Measurements from ENCODE around the gene ALX3.

ALX3 gene

DNA sequence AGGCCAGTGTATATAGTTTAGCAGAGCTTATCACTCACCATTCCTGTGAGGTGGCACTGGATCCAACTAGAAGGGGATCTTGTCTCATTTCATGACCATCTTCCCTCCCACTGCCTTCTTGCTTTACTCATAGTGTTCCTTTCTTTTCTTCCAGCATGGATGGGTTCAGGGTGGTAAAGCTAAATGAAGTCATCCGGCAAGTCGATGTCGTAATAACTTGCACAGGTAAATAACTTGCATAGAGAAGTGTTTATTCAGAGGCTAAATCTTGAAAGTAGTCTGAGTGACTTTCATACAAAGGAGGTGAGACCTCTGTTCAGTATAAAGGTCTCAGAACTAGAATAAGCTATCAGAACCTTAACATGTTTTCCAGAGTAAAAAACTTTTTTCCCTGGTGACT lies 52.7 kb downstream of the ALX3 start:
- H3K23ac ChIP-seq (ENCODE audit: low read length in 2 of 2), result no peak overlapping the region
- no peak overlapping the region for H3K27ac ChIP-seq (ENCODE audit: low read length, poor library complexity, severe bottlenecking)
- H3K27me3 ChIP-seq (ENCODE audit: control insufficient read depth in 1 of 2, insufficient read depth in 1 of 2, low read length in 2 of 2), result no peaks in the 10 kb centered on the region
- no peaks in the 10 kb centered on the region for H3K9me3 ChIP-seq (ENCODE audit: control insufficient read depth, low read length)
- H3K4ac ChIP-seq (ENCODE audit: low read depth in 1 of 2, low read length in 2 of 2), result no peak overlapping the region
- DNase-seq, result no peak
- no peak overlapping the region for H3K4me2 ChIP-seq (ENCODE audit: low read length, poor library complexity, severe bottlenecking)
- H2BK12ac ChIP-seq (ENCODE audit: low read length in 2 of 2), result no peak overlapping the region
- no peak overlapping the region for H4K8ac ChIP-seq (ENCODE audit: low read length)
- no peak overlapping the region for H4K91ac ChIP-seq (ENCODE audit: low read length)
- no peak overlapping the region for H2AFZ ChIP-seq (ENCODE audit: low read depth, low read length)
- H2AK5ac ChIP-seq (ENCODE audit: low read length, severe bottlenecking), result no peak overlapping the region
- H3K14ac ChIP-seq (ENCODE audit: low read length in 2 of 2), result no peak overlapping the region
- no peak overlapping the region for H2BK120ac ChIP-seq (ENCODE audit: low read depth, low read length)
- H3K36me3 ChIP-seq (ENCODE audit: control insufficient read depth in 1 of 2, insufficient read depth in 2 of 2, low read depth in 1 of 2, low read length in 2 of 2), result peaks cover 34 to 95% of the 10 kb centered on the region in 2 experiments
- WGBS, result 100% methylated on average over 3 of the region's 3 CpGs
- H2BK15ac ChIP-seq (ENCODE audit: low read depth, poor library complexity, severe bottlenecking), result no peak overlapping the region
- peaks cover 6% of the 10 kb centered on the region for H3K79me1 ChIP-seq (replicated peaks; ENCODE audit: low read length, poor library complexity, severe bottlenecking)
- H3K4me3 ChIP-seq (ENCODE audit: insufficient read depth in 1 of 2, low read depth in 1 of 2, low read length in 2 of 2), result no peak overlapping the region
- H2BK5ac ChIP-seq (ENCODE audit: low read depth, low read length, poor library complexity, severe bottlenecking), result no peak overlapping the region
- H3K4me1 ChIP-seq (ENCODE audit: control insufficient read depth, insufficient read depth, low read depth, low read length), result peaks cover 2% of the 10 kb centered on the region
- no peak overlapping the region for H3K9ac ChIP-seq (ENCODE audit: low read length)
- H3K18ac ChIP-seq (ENCODE audit: low read depth in 1 of 2, low read length in 2 of 2), result no peak overlapping the region

DNA sequence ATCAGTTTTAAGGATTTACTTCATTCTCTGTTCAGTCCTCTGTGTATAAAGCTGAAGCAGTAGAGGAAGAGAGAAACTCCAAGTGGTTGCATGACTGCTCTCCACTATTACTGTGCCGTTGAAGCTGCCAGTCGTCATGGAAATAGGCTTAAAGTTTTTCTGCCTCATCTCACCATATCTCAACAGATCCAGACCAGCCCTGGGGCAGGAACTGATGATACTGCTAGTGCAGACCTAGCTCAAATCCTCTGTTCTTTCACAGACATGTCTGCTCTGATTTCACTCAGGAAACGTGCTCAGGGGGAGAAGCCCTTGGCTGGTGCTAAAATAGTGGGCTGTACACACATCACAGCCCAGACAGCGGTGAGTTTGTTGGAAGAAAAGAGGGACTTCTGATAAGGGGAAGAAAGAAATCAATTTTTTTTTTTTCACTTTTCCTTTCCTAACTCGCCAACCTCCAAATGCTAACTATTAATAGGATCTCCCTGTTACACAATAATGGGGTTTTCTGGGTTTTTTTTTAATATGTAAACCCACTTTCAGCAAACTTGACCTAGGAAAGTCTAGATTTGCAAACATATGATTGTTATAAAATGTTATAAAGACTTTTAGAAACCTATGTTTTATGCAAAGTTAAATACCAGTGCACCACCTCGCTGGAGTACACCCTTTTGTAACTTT lies 58.2 kb downstream of the ALX3 start:
- DNase-seq, result no peak
- no peak overlapping the region for H2BK12ac ChIP-seq (ENCODE audit: low read length in 2 of 2)
- H3K4me2 ChIP-seq (ENCODE audit: low read length, poor library complexity, severe bottlenecking), result no peak overlapping the region
- H3K4me1 ChIP-seq (ENCODE audit: control insufficient read depth, insufficient read depth, low read depth, low read length), result no peaks in the 10 kb centered on the region
- H3K14ac ChIP-seq (ENCODE audit: low read length in 2 of 2), result no peak overlapping the region
- no peak overlapping the region for H3K23ac ChIP-seq (ENCODE audit: low read length in 2 of 2)
- no peak overlapping the region for H2BK15ac ChIP-seq (ENCODE audit: low read depth, poor library complexity, severe bottlenecking)
- no peak overlapping the region for H3K27ac ChIP-seq (ENCODE audit: low read length, poor library complexity, severe bottlenecking)
- H2BK120ac ChIP-seq (ENCODE audit: low read depth, low read length), result no peak overlapping the region
- peak overlapping the region; percentile 25 for H3K9ac ChIP-seq (ENCODE audit: low read length)
- H2BK5ac ChIP-seq (ENCODE audit: low read depth, low read length, poor library complexity, severe bottlenecking), result no peak overlapping the region
- no peaks in the 10 kb centered on the region for H3K27me3 ChIP-seq (ENCODE audit: control insufficient read depth in 1 of 2, insufficient read depth in 1 of 2, low read length in 2 of 2)
- H4K91ac ChIP-seq (ENCODE audit: low read length), result no peak overlapping the region
- H2AK5ac ChIP-seq (ENCODE audit: low read length, severe bottlenecking), result no peak overlapping the region
- no peak overlapping the region for H2AFZ ChIP-seq (ENCODE audit: low read depth, low read length)
- no peak overlapping the region for H4K8ac ChIP-seq (ENCODE audit: low read length)
- H3K36me3 ChIP-seq (ENCODE audit: control insufficient read depth in 1 of 2, insufficient read depth in 2 of 2, low read depth in 1 of 2, low read length in 2 of 2), result peaks cover 27 to 82% of the 10 kb centered on the region in 2 experiments
- no peak overlapping the region for H3K18ac ChIP-seq (ENCODE audit: low read depth in 1 of 2, low read length in 2 of 2)
- peaks cover 14% of the 10 kb centered on the region for H3K79me1 ChIP-seq (replicated peaks; ENCODE audit: low read length, poor library complexity, severe bottlenecking)
- no peak overlapping the region for H3K4me3 ChIP-seq (ENCODE audit: insufficient read depth in 1 of 2, low read depth in 1 of 2, low read length in 2 of 2)
- no peak overlapping the region for H3K4ac ChIP-seq (ENCODE audit: low read depth in 1 of 2, low read length in 2 of 2)
- H3K9me3 ChIP-seq (ENCODE audit: control insufficient read depth, low read length), result no peaks in the 10 kb centered on the region
- 97% methylated on average over 3 of the region's 6 CpGs for WGBS

- Histone ChIP-seq H3K4me3 (ENCODE audit: insufficient read depth in 1 of 2, low read depth in 1 of 2, low read length in 2 of 2) (no peak overlapping the region), H3K4me1 (ENCODE audit: control insufficient read depth, insufficient read depth, low read depth, low read length) (peaks cover 2% of the 10 kb centered on the region), H2BK15ac (ENCODE audit: low read depth, poor library complexity, severe bottlenecking) (no peak overlapping the region), H3K27ac (ENCODE audit: low read length, poor library complexity, severe bottlenecking) (no peak overlapping the region), H3K27me3 (ENCODE audit: control insufficient read depth in 1 of 2, insufficient read depth in 1 of 2, low read length in 2 of 2) (no peaks in the 10 kb centered on the region), H3K79me1 (replicated peaks; ENCODE audit: low read length, poor library complexity, severe bottlenecking) (peaks cover 17% of the 10 kb centered on the region), H3K4me2 (ENCODE audit: low read length, poor library complexity, severe bottlenecking) (no peak overlapping the region), H2AK5ac (ENCODE audit: low read length, severe bottlenecking) (no peak overlapping the region), H4K91ac (ENCODE audit: low read length) (no peak overlapping the region), H2BK120ac (ENCODE audit: low read depth, low read length) (no peak overlapping the region), H3K4ac (ENCODE audit: low read depth in 1 of 2, low read length in 2 of 2) (no peak overlapping the region), H4K8ac (ENCODE audit: low read length) (no peak overlapping the region), H3K36me3 (ENCODE audit: control insufficient read depth in 1 of 2, insufficient read depth in 2 of 2, low read depth in 1 of 2, low read length in 2 of 2) (peaks cover 24 to 76% of the 10 kb centered on the region in 2 experiments), H2BK12ac (ENCODE audit: low read length in 2 of 2) (no peak overlapping the region), H3K9ac (ENCODE audit: low read length) (peak overlapping the region; percentile 25), H3K9me3 (ENCODE audit: control insufficient read depth, low read length) (no peaks in the 10 kb centered on the region), H2BK5ac (ENCODE audit: low read depth, low read length, poor library complexity, severe bottlenecking) (no peak overlapping the region), H3K14ac (ENCODE audit: low read length in 2 of 2) (no peak overlapping the region), H3K23ac (ENCODE audit: low read length in 2 of 2) (no peak overlapping the region), H2AFZ (ENCODE audit: low read depth, low read length) (no peak overlapping the region), H3K18ac (ENCODE audit: low read depth in 1 of 2, low read length in 2 of 2) (no peak overlapping the region)
- peak; percentile 77 for DNase-seq
- WGBS, result 60% methylated on average over 1 of the region's 2 CpGs
Measured at GRCh38 chr1:110011527-110012041, 58.9 kb downstream of the ALX3 start.
